ENCODE results near the gene EYS.

The EYS gene

DNA sequence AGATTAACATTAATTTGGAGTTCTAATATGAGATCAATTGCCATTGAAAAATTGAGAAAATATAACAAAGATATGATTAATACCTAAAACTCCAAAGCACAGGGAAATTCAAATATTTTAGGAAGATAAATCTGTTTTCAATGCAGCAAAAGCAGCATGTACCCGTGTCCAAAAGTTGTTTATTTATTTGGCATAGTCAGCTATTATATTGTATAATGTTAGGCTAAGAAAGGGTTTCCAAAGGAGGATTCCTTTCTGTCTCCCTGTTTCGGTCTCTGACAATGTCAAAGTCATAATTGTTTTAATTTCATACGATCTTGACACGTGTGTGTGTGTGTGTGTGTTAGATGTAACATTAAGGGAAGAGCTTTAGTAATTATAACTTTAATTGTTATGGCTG lies 914.5 kb downstream of the EYS start:
- Histone ChIP-seq H3K27ac (ENCODE audit: low read depth in 2 of 2, low read length in 2 of 2) (no peak overlapping the region), H3K36me3 (ENCODE audit: control insufficient read depth in 2 of 2, insufficient read depth in 2 of 2, low read length in 2 of 2) (no peaks in the 10 kb centered on the region), H3K9ac (ENCODE audit: low read depth in 1 of 2, low read length in 2 of 2) (no peak overlapping the region), H3K27me3 (ENCODE audit: control insufficient read depth in 2 of 2, insufficient read depth in 2 of 2, low read length in 2 of 2) (no peaks in the 10 kb centered on the region), H3K4me3 (ENCODE audit: low read length in 2 of 2) (no peak overlapping the region), H3K4me1 (ENCODE audit: control insufficient read depth in 2 of 2, insufficient read depth in 2 of 2, low read length in 2 of 2) (no peaks in the 10 kb centered on the region), H3K9me3 (ENCODE audit: control insufficient read depth in 2 of 2, low read length in 2 of 2) (no peaks in the 10 kb centered on the region)

DNA sequence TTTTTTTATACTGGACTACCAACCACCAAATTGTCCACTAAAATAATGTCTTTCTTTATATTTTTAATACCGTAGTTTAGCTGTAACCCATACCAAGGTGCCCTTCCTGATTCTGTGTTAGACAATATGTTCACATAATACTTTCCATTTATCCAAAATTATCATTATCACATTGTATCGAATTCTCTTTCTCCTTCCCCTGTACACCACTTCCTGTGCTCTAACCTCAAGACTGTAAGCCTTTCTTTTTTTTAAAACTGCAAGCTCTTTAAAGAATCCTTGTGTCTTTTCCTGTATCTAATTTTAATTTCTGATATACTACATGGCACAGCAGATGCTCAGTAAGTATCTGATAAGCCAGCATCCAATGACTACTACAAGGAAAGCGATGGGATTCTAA lies 917.5 kb downstream of the EYS start:
- Histone ChIP-seq H3K4me3 (ENCODE audit: low read length in 2 of 2) (no peak overlapping the region), H3K27ac (ENCODE audit: low read depth in 2 of 2, low read length in 2 of 2) (no peak overlapping the region), H3K4me1 (ENCODE audit: control insufficient read depth in 2 of 2, insufficient read depth in 2 of 2, low read length in 2 of 2) (no peaks in the 10 kb centered on the region), H3K9me3 (ENCODE audit: control insufficient read depth in 2 of 2, low read length in 2 of 2) (no peaks in the 10 kb centered on the region), H3K36me3 (ENCODE audit: control insufficient read depth in 2 of 2, insufficient read depth in 2 of 2, low read length in 2 of 2) (no peaks in the 10 kb centered on the region), H3K9ac (ENCODE audit: low read depth in 1 of 2, low read length in 2 of 2) (no peak overlapping the region), H3K27me3 (ENCODE audit: control insufficient read depth in 2 of 2, insufficient read depth in 2 of 2, low read length in 2 of 2) (no peaks in the 10 kb centered on the region)

DNA sequence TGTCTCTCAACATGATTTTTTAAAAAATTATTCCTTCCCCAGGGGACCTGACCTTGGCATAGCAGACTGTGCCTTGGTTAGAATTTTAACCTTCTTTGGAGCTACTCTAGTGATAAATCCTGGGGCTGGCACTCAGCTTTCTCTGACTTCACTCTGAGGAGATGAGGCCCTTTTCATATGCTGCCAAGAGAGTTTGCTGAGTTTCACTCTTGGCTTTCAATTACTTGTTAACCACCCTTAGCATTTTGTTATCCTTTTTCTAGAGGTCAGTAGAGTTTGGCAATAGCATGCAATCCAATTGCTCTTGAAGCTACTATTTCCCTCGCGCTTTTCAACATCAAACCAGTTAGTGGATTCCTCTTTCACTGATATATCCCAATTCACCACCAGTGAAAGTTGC lies 920.3 kb downstream of the EYS start:
- H3K36me3 ChIP-seq (ENCODE audit: control insufficient read depth in 2 of 2, insufficient read depth in 2 of 2, low read length in 2 of 2) = no peaks in the 10 kb centered on the region
- H3K27ac ChIP-seq (ENCODE audit: low read depth in 2 of 2, low read length in 2 of 2) = no peak overlapping the region
- H3K4me3 ChIP-seq (ENCODE audit: low read length in 2 of 2) = no peak overlapping the region
- no peaks in the 10 kb centered on the region for H3K9me3 ChIP-seq (ENCODE audit: control insufficient read depth in 2 of 2, low read length in 2 of 2)
- H3K9ac ChIP-seq (ENCODE audit: low read depth in 1 of 2, low read length in 2 of 2) = no peak overlapping the region
- no peaks in the 10 kb centered on the region for H3K4me1 ChIP-seq (ENCODE audit: control insufficient read depth in 2 of 2, insufficient read depth in 2 of 2, low read length in 2 of 2)
- H3K27me3 ChIP-seq (ENCODE audit: control insufficient read depth in 2 of 2, insufficient read depth in 2 of 2, low read length in 2 of 2) = no peaks in the 10 kb centered on the region

DNA sequence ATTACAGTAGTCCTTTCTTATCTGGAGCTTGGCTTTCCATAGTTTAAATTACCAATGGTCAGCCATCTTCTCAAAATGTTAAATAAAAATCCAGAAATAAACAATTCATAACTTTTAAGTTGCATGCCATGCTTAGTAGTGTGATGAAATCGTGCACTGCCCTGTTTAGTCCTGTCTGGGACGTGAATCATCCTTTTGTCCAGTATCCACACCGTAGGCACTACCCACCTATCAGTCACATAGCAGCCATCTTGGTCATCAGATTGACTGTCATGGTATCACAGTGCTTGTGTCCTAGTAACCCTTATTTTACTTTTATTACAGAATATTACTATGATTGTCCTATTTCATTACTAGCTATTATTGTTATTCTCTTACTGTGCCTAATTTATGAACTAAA lies 924.1 kb downstream of the EYS start:
- H3K9ac ChIP-seq (ENCODE audit: low read depth in 1 of 2, low read length in 2 of 2) = no peak overlapping the region
- no peak overlapping the region for H3K4me3 ChIP-seq (ENCODE audit: low read length in 2 of 2)
- no peaks in the 10 kb centered on the region for H3K4me1 ChIP-seq (ENCODE audit: control insufficient read depth in 2 of 2, insufficient read depth in 2 of 2, low read length in 2 of 2)
- H3K27ac ChIP-seq (ENCODE audit: low read depth in 2 of 2, low read length in 2 of 2) = no peak overlapping the region
- H3K36me3 ChIP-seq (ENCODE audit: control insufficient read depth in 2 of 2, insufficient read depth in 2 of 2, low read length in 2 of 2) = no peaks in the 10 kb centered on the region
- H3K9me3 ChIP-seq (ENCODE audit: control insufficient read depth in 2 of 2, low read length in 2 of 2) = no peaks in the 10 kb centered on the region
- no peaks in the 10 kb centered on the region for H3K27me3 ChIP-seq (ENCODE audit: control insufficient read depth in 2 of 2, insufficient read depth in 2 of 2, low read length in 2 of 2)

DNA sequence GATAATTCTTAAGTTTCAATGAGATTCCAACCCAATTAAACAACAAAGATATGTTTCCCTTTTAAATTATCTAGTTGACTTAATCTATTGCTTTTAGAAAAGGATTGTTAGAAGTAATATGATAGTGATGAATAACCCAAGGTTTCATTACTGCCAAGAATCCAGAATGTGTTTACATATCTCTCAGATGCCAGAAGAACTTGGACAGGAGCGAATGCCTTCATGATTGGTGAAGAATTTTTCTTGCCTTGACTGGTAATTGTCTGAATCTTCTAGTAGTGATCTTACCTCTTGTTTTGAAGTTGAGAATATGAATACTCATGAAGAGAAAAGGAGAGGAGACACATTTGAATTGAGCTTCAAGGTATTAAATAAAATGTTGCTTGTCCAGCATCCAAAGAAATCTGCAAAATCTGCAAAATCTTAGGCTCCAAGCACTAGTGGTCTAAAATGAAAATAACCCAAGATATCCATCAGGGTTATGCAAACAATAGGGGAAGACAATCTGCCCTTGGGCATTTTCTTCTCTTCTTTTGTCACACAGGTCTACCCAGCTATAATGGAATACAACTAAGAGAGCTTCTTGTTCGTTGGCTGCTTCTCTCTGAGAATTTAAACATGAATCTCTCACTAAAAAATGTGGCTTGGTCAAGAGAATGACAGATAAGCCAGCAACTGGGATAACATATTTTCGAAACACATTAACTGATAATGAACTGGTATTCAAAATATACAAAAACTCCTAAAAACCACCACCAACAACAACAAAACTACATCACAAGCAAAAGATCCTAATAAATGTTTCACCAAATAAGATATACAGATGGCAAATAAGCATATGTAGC lies 928.9 kb downstream of the EYS start:
- Histone ChIP-seq H3K27ac (ENCODE audit: low read depth in 2 of 2, low read length in 2 of 2) (no peak overlapping the region), H3K36me3 (ENCODE audit: control insufficient read depth in 2 of 2, insufficient read depth in 2 of 2, low read length in 2 of 2) (no peaks in the 10 kb centered on the region), H3K9ac (ENCODE audit: low read depth in 1 of 2, low read length in 2 of 2) (no peak overlapping the region), H3K9me3 (ENCODE audit: control insufficient read depth in 2 of 2, low read length in 2 of 2) (no peaks in the 10 kb centered on the region), H3K4me3 (ENCODE audit: low read length in 2 of 2) (no peak overlapping the region), H3K4me1 (ENCODE audit: control insufficient read depth in 2 of 2, insufficient read depth in 2 of 2, low read length in 2 of 2) (no peaks in the 10 kb centered on the region), H3K27me3 (ENCODE audit: control insufficient read depth in 2 of 2, insufficient read depth in 2 of 2, low read length in 2 of 2) (no peaks in the 10 kb centered on the region)

DNA sequence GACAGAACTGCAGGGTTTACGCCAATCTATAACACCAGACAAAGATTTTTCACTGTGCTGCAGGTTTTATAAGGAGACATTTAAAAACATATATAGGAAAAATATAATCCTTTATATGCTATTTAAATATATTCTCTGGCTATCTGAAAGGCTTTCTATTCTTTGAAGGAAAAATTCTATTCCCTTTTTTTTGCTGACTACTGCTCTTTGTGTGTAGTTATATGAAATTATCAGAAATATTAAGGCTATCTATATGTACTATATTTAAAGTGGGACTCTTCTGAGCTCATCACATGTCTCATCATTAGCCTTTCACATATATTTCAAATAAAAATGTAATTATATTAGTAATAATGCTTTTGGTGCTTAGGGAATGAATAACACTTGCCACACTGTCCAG lies 930.7 kb downstream of the EYS start:
- H3K27ac ChIP-seq (ENCODE audit: low read depth in 2 of 2, low read length in 2 of 2) = no peak overlapping the region
- H3K4me1 ChIP-seq (ENCODE audit: control insufficient read depth in 2 of 2, insufficient read depth in 2 of 2, low read length in 2 of 2) = no peaks in the 10 kb centered on the region
- no peaks in the 10 kb centered on the region for H3K27me3 ChIP-seq (ENCODE audit: control insufficient read depth in 2 of 2, insufficient read depth in 2 of 2, low read length in 2 of 2)
- no peaks in the 10 kb centered on the region for H3K9me3 ChIP-seq (ENCODE audit: control insufficient read depth in 2 of 2, low read length in 2 of 2)
- no peak overlapping the region for H3K4me3 ChIP-seq (ENCODE audit: low read length in 2 of 2)
- no peaks in the 10 kb centered on the region for H3K36me3 ChIP-seq (ENCODE audit: control insufficient read depth in 2 of 2, insufficient read depth in 2 of 2, low read length in 2 of 2)
- no peak overlapping the region for H3K9ac ChIP-seq (ENCODE audit: low read depth in 1 of 2, low read length in 2 of 2)

DNA sequence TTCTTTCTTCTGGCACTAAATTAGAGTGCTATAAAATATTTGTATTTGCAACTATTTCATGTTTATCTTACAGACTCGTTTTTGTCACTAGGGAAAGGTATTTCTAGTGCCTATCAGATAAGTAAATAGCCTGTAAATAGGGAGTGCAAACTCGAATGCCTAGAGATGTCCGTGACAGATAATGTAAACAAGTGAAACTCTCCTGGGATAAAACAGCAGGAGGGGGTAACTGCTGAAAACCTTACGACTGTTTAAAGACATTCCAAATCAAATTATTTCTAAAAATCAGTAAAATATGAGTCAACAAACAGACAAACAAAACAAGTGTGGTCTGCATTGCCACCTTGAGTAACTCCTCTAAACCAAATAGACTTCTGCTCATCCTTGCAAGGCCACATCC lies 932.1 kb downstream of the EYS start:
- no peak overlapping the region for H3K4me3 ChIP-seq (ENCODE audit: low read length in 2 of 2)
- H3K36me3 ChIP-seq (ENCODE audit: control insufficient read depth in 2 of 2, insufficient read depth in 2 of 2, low read length in 2 of 2) = no peaks in the 10 kb centered on the region
- H3K27me3 ChIP-seq (ENCODE audit: control insufficient read depth in 2 of 2, insufficient read depth in 2 of 2, low read length in 2 of 2) = no peaks in the 10 kb centered on the region
- no peaks in the 10 kb centered on the region for H3K4me1 ChIP-seq (ENCODE audit: control insufficient read depth in 2 of 2, insufficient read depth in 2 of 2, low read length in 2 of 2)
- no peak overlapping the region for H3K27ac ChIP-seq (ENCODE audit: low read depth in 2 of 2, low read length in 2 of 2)
- no peak overlapping the region for H3K9ac ChIP-seq (ENCODE audit: low read depth in 1 of 2, low read length in 2 of 2)
- no peaks in the 10 kb centered on the region for H3K9me3 ChIP-seq (ENCODE audit: control insufficient read depth in 2 of 2, low read length in 2 of 2)

DNA sequence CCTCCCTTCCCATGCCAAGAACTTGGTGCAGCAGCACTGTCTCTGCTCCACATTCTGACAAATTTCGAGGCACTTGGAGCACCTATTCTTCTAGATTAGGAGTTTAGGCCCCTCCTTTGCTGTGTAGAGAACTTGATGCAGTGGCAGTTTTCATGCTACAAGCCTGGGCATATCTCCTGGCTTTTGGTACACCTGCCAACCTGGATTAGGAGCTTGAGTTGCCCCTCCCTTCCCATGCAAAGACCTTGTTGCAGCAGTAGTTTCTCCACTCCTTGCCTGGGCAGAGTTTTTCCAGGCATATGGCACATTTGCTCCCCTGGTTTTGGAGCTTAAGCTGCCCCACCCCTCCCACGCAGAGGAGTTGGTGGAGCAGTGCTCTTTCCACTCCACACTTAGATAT lies 956.1 kb downstream of the EYS start:
- no peaks in the 10 kb centered on the region for H3K9me3 ChIP-seq (ENCODE audit: control insufficient read depth in 2 of 2, low read length in 2 of 2)
- no peaks in the 10 kb centered on the region for H3K36me3 ChIP-seq (ENCODE audit: control insufficient read depth in 2 of 2, insufficient read depth in 2 of 2, low read length in 2 of 2)
- no peak overlapping the region for H3K9ac ChIP-seq (ENCODE audit: low read depth in 1 of 2, low read length in 2 of 2)
- no peaks in the 10 kb centered on the region for H3K27me3 ChIP-seq (ENCODE audit: control insufficient read depth in 2 of 2, insufficient read depth in 2 of 2, low read length in 2 of 2)
- no peak overlapping the region for H3K27ac ChIP-seq (ENCODE audit: low read depth in 2 of 2, low read length in 2 of 2)
- H3K4me1 ChIP-seq (ENCODE audit: control insufficient read depth in 2 of 2, insufficient read depth in 2 of 2, low read length in 2 of 2) = no peaks in the 10 kb centered on the region
- no peak overlapping the region for H3K4me3 ChIP-seq (ENCODE audit: low read length in 2 of 2)

DNA sequence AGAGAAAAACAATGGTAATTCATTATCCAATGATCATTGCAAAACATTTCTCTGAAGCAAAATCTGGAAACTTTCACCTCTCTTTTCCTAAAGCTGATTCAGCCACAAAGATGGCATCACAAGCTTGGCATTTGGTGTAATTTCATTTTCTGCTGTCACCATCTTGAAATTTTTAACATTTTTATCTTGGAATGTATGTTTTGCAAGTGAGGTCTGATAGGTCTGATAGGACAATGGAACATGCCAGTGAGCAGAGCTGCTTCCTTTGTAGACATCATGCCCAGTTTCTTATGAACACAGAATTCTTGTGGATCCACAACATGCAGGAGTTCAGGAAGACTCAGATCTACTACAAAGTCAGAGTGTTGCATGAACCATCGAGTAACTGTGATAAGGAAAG lies 969.6 kb downstream of the EYS start:
- Histone ChIP-seq H3K27ac (ENCODE audit: low read depth in 2 of 2, low read length in 2 of 2) (no peak overlapping the region), H3K36me3 (ENCODE audit: control insufficient read depth in 2 of 2, insufficient read depth in 2 of 2, low read length in 2 of 2) (no peaks in the 10 kb centered on the region), H3K27me3 (ENCODE audit: control insufficient read depth in 2 of 2, insufficient read depth in 2 of 2, low read length in 2 of 2) (no peaks in the 10 kb centered on the region), H3K9ac (ENCODE audit: low read depth in 1 of 2, low read length in 2 of 2) (no peak overlapping the region), H3K4me3 (ENCODE audit: low read length in 2 of 2) (no peak overlapping the region), H3K9me3 (ENCODE audit: control insufficient read depth in 2 of 2, low read length in 2 of 2) (no peaks in the 10 kb centered on the region), H3K4me1 (ENCODE audit: control insufficient read depth in 2 of 2, insufficient read depth in 2 of 2, low read length in 2 of 2) (no peaks in the 10 kb centered on the region)

DNA sequence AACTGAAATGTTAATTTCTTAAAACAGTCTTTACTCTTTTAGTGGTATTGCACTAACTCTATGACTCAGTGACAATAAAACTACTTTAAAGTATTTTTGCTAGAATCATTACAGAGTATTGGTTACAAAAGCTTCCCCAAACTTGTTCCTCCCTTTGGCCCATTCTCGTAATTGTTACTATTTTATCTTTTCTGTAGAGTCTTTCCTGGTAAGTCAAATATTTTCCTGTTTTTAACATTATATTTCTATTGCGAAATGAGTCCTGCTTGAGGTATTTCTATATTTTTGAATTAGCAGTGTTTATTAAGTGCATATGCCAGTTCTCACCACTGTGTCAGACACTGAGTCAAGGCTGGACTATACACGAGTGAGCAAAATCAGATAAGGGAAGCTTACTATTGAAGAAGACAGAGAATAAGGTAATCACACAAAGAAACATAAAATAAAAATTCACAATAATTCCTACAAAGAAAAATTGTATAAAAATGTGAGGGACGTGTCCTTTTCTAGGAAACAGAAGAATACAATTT lies 970.5 kb downstream of the EYS start:
- Histone ChIP-seq H3K27me3 (ENCODE audit: control insufficient read depth in 2 of 2, insufficient read depth in 2 of 2, low read length in 2 of 2) (no peaks in the 10 kb centered on the region), H3K4me3 (ENCODE audit: low read length in 2 of 2) (no peak overlapping the region)

More for the DNA sequence above, 970.5 kb downstream of the EYS start:
- no peak overlapping the region for H3K27ac ChIP-seq (ENCODE audit: low read depth in 2 of 2, low read length in 2 of 2)
- no peaks in the 10 kb centered on the region for H3K9me3 ChIP-seq (ENCODE audit: control insufficient read depth in 2 of 2, low read length in 2 of 2)
- no peaks in the 10 kb centered on the region for H3K36me3 ChIP-seq (ENCODE audit: control insufficient read depth in 2 of 2, insufficient read depth in 2 of 2, low read length in 2 of 2)
- no peak overlapping the region for H3K9ac ChIP-seq (ENCODE audit: low read depth in 1 of 2, low read length in 2 of 2)
- H3K4me1 ChIP-seq (ENCODE audit: control insufficient read depth in 2 of 2, insufficient read depth in 2 of 2, low read length in 2 of 2) = no peaks in the 10 kb centered on the region
